B cell (primary cell): ENCODE results near the gene DTX3. TPM values are rescaled to one million over a fixed set of nuclear protein-coding genes. Genes with fewer than 3 reads are reported as not detected.
"Not testable (repeated sequence)": the region's sequence is repeated elsewhere in the genome, so short reads cannot be mapped to it uniquely, and the experiment has no call there.

ENCODE experiments used
- ATAC-seq: fragments of 200-7000 bp; cut with Tn5 transposase; one replicate; pipeline ENCODE4 v1.10.0; 2021; ENCODE audit warnings: low read depth, mild to moderate bottlenecking, moderate number of reproducible peaks, moderate library complexity
- CTCF ChIA-PET: fragments of 350-600 bp; sonication (Branson Sonifier 250); formaldehyde crosslinking; loops from one replicate; lab custom pipeline; 2021; ENCODE audit warnings: antibody characterized with exemption, inconsistent platforms; lab: Charles Lee
- POLR2A ChIA-PET: fragments of 350-600 bp; sonication (Branson Sonifier 250); formaldehyde crosslinking; loops from one replicate; lab custom pipeline; 2021; ENCODE audit warnings: antibody characterized with exemption; lab: Charles Lee
- DNase-seq: peaks from one replicate; pipeline ENCODE4 v3.0.0; 2013
- H2AFZ ChIP-seq: 2 replicates; pipeline ENCODE4 v1.6.1; 2012; ENCODE audit warnings: mild to moderate bottlenecking, low read depth, low read length; ENCODE audit not compliant: insufficient read depth, poor library complexity, severe bottlenecking
- H3K27ac ChIP-seq, 2 donors: 1 replicate in 1 of 2; 2 replicates in 1 of 2; pipeline ENCODE4 v1.5.1; 2012 to 2013; ENCODE audit warnings: low read length in 2 of 2, mild to moderate bottlenecking in 2 of 2, moderate library complexity in 1 of 2
- H3K27me3 ChIP-seq, 4 experiments: fragments of 200-600 bp in 1 of 4; sonication (generic) in 1 of 4; replicated peaks in 1 of 4; 1 replicate in 2 of 4; 2 replicates in 2 of 4; pipeline versions ENCODE4 v1.6.1 to v1.7.0; 2013 to 2016; ENCODE audit warnings: low read length in 3 of 4, mild to moderate bottlenecking in 2 of 4, mixed read lengths in 1 of 4, moderate library complexity in 1 of 4; ENCODE audit not compliant: insufficient read depth in 4 of 4, control insufficient read depth in 3 of 4; ENCODE audit errors: control extremely low read depth in 1 of 4
- H3K36me3 ChIP-seq, 2 experiments: replicated peaks in 1 of 2; 1 replicate in 1 of 2; 2 replicates in 1 of 2; pipeline versions ENCODE4 v1.6.1 to v1.7.1; 2013; ENCODE audit warnings: low read length in 1 of 2; ENCODE audit not compliant: insufficient read depth in 2 of 2, control insufficient read depth in 1 of 2; ENCODE audit errors: control extremely low read depth in 1 of 2, extremely low read depth in 1 of 2
- H3K4me1 ChIP-seq, 2 donors: fragments of 200-600 bp in 1 of 2; sonication (generic) in 1 of 2; 1 replicate in 1 of 2; 2 replicates in 1 of 2; pipeline versions ENCODE4 v1.5.1 to v1.6.1; 2013 to 2017; ENCODE audit warnings: low read length in 2 of 2; ENCODE audit not compliant: control insufficient read depth in 2 of 2, insufficient read depth in 2 of 2
- H3K4me2 ChIP-seq: replicated peaks from 2 replicates; pipeline ENCODE3; 2012; ENCODE audit warnings: mild to moderate bottlenecking, low read depth, low read length; ENCODE audit not compliant: poor library complexity, severe bottlenecking
- H3K4me3 ChIP-seq, 5 experiments: fragments of 200-600 bp in 1 of 5; sonication (generic) in 1 of 5; 1 replicate in 3 of 5; 2 replicates in 2 of 5; pipeline versions ENCODE4 v1.5.1 to v1.7.0; 2011 to 2016; ENCODE audit warnings: low read length in 4 of 5, mild to moderate bottlenecking in 4 of 5, low read depth in 2 of 5, control low read depth in 1 of 5, moderate library complexity in 1 of 5; ENCODE audit not compliant: insufficient read depth in 1 of 5; ENCODE audit errors: control extremely low read depth in 1 of 5, extremely low read depth in 1 of 5
- H3K79me2 ChIP-seq: fragments of 200-600 bp; sonication (generic); one replicate; pipeline ENCODE4 v1.6.0; 2016; ENCODE audit warnings: low read length; ENCODE audit not compliant: control insufficient read depth, insufficient read depth
- H3K9ac ChIP-seq: fragments of 200-600 bp; sonication (generic); 2 replicates; pipeline ENCODE4 v1.6.1; 2017; ENCODE audit warnings: mild to moderate bottlenecking, low read length, moderate library complexity
- H3K9me3 ChIP-seq, 3 donors: one replicate each; pipeline versions ENCODE4 v1.6.1 to v1.7.1; 2013; ENCODE audit warnings: low read length in 2 of 3; ENCODE audit not compliant: control insufficient read depth in 2 of 3, insufficient read depth in 1 of 3; ENCODE audit errors: control extremely low read depth in 1 of 3
- H4K20me1 ChIP-seq: 2 replicates; pipeline ENCODE4 v1.6.0; 2012; ENCODE audit warnings: mild to moderate bottlenecking, low read length; ENCODE audit not compliant: insufficient read depth, control insufficient read depth, poor library complexity, severe bottlenecking
- H3K27ac Mint-ChIP-seq: one replicate; pipeline ENCODE4 v1.8.0; 2021; ENCODE audit warnings: mixed read lengths
- H3K27me3 Mint-ChIP-seq: one replicate; pipeline ENCODE4 v1.8.0; 2021; ENCODE audit warnings: mixed read lengths
- H3K4me1 Mint-ChIP-seq: one replicate; pipeline ENCODE4 v1.8.0; 2021; ENCODE audit warnings: mixed read lengths
- H3K4me3 Mint-ChIP-seq: one replicate; pipeline ENCODE4 v1.8.0; 2021; ENCODE audit warnings: mixed read lengths
- H3K9me3 Mint-ChIP-seq: one replicate; pipeline ENCODE4 v1.8.0; 2022; ENCODE audit warnings: mixed read lengths; ENCODE audit not compliant: insufficient read depth
- EZH2 ChIP-seq: IDR thresholded peaks from 2 replicates; pipeline ENCODE4 v1.6.1; 2012; ENCODE audit warnings: borderline replicate concordance, low read depth, mild to moderate bottlenecking, moderate library complexity, low read length; ENCODE audit not compliant: insufficient read depth, poor library complexity, severe bottlenecking
- WGBS: methylation state at CpG from one replicate; pipeline ENCODE4 v1.1.5; 2013; ENCODE audit warnings: missing lambda C conversion rate; ENCODE audit not compliant: insufficient coverage; 5-methylcytosine and 5-hydroxymethylcytosine counted together
- intact Hi-C: fragments of 100-400 bp; cut with micrococcal nuclease; formaldehyde crosslinking; loops from one replicate; pipeline ENCODE4 v1.10.0; 2022
- polyA plus RNA-seq: library from polyadenylated mRNA; depleted of rRNA; stranded (reverse); fragments of >200 nt; gene quantifications from 2 replicates; pipeline ENCODE4 v1.2.3, GENCODE V29; 2012
- total RNA-seq, 2 donors: library from RNA; stranded (reverse); fragments of 120-200 nt in 1 of 2; gene quantifications; 1 replicate in 1 of 2; 2 replicates in 1 of 2; pipeline versions ENCODE4 v1.2.3 to v1.2.4, GENCODE V29; 2013 to 2022
- TF ChIP-seq, protein P1 (sequence below): fragments of 200-600 bp; IDR thresholded peaks from one replicate; pipeline ENCODE4 v1.8.0; 2022; ENCODE audit warnings: antibody characterized with exemption, mild to moderate bottlenecking

Gene DTX3
- total and polyA plus RNA-seq, 2 donors (not counting 1 experiment from before 2014, with no cell fraction given) = 3.5 to 7.3 TPM

DNA sequence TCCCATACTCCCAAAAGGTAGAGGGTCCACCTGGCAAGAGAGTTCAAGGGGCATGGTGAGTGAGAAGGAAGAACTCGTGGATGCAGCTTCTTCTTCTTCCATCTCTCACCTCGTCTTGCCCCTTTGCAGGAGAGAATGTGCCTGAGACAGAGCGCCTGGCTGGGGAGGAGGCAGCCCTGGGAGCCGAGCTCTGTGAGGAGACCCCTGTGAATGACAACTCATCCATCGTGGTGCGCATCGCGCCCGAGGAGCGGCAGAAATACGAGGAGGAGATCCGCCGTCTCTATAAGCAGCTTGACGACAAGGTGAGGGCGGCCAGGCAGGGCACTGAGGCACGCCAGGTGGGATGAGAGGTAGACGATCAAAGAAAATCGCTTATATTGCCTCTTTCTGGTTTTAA is 34.8 kb upstream of the DTX3 start:
- Mint-ChIP-seq H3K4me3 (no peak overlapping the region), H3K4me1 (no peaks in the 10 kb centered on the region), H3K27me3 (peaks cover 18% of the 10 kb centered on the region), H3K27ac (no peak overlapping the region), H3K9me3 (no peaks in the 10 kb centered on the region)
- Histone ChIP-seq H3K36me3 (no peaks in the 10 kb centered on the region), H3K27ac (no peak overlapping the region), H3K4me1 (no peaks in the 10 kb centered on the region), H3K4me3 (no peak overlapping the region), H3K9me3 (no peaks in the 10 kb centered on the region), H3K4me2 (no peak overlapping the region), H4K20me1 (no peaks in the 10 kb centered on the region), H2AFZ (no peak overlapping the region), H3K27me3 (no peaks in the 10 kb centered on the region), H3K9ac (no peak overlapping the region), H3K79me2 (no peaks in the 10 kb centered on the region)
- 97% methylated on average over 16 of the region's 18 CpGs for WGBS
- no peak for DNase-seq
- no peak for TF ChIP-seq EZH2
- TF ChIP-seq, protein P1, sequence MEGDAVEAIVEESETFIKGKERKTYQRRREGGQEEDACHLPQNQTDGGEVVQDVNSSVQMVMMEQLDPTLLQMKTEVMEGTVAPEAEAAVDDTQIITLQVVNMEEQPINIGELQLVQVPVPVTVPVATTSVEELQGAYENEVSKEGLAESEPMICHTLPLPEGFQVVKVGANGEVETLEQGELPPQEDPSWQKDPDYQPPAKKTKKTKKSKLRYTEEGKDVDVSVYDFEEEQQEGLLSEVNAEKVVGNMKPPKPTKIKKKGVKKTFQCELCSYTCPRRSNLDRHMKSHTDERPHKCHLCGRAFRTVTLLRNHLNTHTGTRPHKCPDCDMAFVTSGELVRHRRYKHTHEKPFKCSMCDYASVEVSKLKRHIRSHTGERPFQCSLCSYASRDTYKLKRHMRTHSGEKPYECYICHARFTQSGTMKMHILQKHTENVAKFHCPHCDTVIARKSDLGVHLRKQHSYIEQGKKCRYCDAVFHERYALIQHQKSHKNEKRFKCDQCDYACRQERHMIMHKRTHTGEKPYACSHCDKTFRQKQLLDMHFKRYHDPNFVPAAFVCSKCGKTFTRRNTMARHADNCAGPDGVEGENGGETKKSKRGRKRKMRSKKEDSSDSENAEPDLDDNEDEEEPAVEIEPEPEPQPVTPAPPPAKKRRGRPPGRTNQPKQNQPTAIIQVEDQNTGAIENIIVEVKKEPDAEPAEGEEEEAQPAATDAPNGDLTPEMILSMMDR = no peak
- ChIA-PET CTCF (no interaction called here), POLR2A (no interaction called here)
- no peak for ATAC-seq
- intact Hi-C loops = no loop called here

DNA sequence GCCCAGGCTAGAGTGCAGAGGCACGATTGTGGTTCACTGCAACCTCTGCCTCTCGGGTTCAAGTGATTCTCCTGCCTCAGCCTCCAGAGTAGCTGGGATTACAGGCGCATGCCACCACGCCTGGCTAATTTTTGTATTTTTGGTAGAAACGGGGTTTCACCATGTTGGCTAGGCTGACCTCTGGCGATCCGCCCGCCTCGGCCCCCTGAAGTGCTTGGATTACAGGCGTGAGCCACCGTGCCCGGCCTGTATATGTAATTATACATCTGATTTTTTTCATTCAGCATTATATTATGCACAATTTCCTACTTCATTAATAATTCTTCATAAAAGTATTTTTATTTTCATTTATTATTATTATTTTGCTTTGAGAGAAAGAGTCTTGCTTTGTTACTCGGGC is 34.2 kb upstream of the DTX3 start:
- H3K79me2 ChIP-seq, H3K27ac Mint-ChIP-seq, H3K27me3 ChIP-seq, H4K20me1 ChIP-seq, H3K4me1 ChIP-seq, H3K4me1 Mint-ChIP-seq, H2AFZ ChIP-seq, H3K9ac ChIP-seq, intact Hi-C loops, H3K9me3 Mint-ChIP-seq, H3K4me3 ChIP-seq, H3K4me2 ChIP-seq, DNase-seq, POLR2A ChIA-PET, ATAC-seq, H3K27ac ChIP-seq, H3K36me3 ChIP-seq, H3K4me3 Mint-ChIP-seq, H3K9me3 ChIP-seq: not testable (repeated sequence)
- H3K27me3 Mint-ChIP-seq = peaks cover 16% of the 10 kb centered on the region
- CTCF ChIA-PET = interaction anchor here (1.1 to 2.0 kb wide), 3 partner anchors 9 to 111 kb away, joined by 3 to 9 read pairs (median 3); no protein-coding TSS in a partner anchor
- WGBS = 92% methylated on average over 4 of the region's 13 CpGs
